ENCODE measurements around the gene ABCC1.
A peak's percentile ranks its signal among the peaks of the same experiment; 100 is the strongest.
"Not testable (repeated sequence)": the region's sequence is repeated elsewhere in the genome, so short reads cannot be mapped to it uniquely, and the experiment has no call there.

ABCC1 gene

GRCh38 chr16:15967655-15968315 is 18.4 kb downstream of the ABCC1 start:
- no peak for DNase-seq

DNA sequence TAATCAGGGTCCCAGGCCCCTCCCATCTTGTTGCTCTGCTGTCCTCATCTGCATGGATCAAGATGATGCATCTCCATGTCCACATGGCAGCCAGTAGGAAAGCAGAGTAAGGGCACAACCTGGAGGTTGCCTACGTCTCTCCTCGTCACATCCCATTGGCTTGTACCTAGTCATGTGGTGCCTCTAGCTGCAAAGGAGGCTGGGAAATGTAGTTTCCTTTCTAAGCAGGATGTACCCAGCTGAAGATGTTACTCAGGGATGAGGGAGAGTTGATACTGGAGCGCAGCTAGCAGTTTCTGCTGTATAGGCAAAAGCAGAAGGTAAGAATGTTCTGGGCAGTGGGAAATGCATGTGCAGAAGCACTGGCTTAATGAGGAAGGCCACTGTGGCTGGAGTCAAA is 20.8 kb downstream of the ABCC1 start:
- peak; percentile 48 for DNase-seq

DNA sequence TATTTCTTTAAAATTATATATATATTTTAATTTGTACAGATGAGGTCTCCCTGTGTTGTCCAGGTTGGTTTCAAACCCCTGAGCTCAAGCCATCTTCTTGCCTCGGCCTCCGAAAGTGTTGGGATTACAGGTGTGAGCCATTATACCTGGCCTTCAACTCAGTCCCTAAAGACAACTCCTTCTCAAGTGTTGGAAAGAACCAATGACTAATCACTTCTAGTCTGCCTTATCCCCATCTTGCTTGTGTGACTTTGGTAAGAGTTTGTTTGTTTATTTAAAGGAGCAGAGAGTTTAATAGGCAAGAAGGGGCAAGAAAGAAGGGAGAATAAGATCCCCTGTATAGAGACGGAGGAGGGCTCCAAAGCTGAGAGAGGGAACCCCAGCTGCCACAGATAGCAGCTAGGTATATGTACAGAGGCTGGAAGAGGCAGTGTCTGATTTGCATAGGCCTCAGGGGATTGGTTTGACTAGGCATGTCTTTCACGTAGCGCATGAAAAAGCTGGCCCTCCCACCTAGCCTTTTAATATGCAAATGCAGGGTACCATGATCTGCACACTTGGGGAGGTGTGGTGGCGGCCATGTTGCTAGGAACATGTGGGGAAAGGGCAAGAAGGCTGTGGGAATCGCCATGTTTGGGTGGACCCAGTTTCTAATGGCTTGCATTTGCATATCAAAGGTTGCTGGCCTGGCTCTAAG is 21.5 kb downstream of the ABCC1 start:
- DNase-seq = no peak

DNA sequence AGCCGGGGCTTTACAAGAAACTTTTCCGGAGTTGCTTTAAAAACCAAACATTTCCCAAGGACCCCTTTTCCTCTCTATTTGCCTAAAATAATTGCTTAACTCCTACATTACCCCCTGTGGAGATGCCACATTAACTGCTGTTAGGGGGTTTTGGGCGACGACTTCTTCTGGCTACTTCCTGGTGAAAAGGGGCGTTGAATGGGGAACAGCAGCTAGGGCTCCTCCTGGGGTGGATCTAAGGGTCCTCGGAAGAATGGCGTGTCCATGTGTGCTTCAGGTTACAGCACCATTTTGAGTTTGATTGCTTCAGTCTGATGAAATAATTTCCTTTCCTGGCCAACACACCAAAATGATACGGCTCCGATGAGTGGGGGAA is 22.0 kb downstream of the ABCC1 start:
- no peak for DNase-seq

GRCh38 chr16:15972046-15972868 is 22.8 kb downstream of the ABCC1 start:
- peak; percentile 30 for DNase-seq

GRCh38 chr16:15973421-15973820 is 24.0 kb downstream of the ABCC1 start:
- no peak for DNase-seq

DNA sequence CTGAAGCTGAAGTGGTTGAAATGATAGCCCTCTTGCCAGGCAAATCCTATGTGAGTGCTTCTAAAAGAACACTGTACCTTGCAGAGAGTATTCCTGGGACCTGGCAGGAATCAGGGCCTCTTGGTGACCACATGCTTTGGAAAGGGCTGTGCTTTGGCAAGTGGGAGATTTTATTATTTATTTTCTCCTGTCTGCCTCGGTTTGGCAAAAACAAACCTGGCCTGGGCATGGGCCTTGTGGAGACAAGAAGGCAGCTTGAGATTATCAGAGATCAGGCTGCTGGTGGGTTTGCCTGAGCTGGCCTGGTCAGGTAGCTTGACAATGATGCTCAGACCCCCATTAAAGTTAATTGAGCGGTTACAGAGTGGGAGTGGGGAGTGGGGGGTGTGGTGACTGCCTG is 24.6 kb downstream of the ABCC1 start:
- DNase-seq = no peak

DNA sequence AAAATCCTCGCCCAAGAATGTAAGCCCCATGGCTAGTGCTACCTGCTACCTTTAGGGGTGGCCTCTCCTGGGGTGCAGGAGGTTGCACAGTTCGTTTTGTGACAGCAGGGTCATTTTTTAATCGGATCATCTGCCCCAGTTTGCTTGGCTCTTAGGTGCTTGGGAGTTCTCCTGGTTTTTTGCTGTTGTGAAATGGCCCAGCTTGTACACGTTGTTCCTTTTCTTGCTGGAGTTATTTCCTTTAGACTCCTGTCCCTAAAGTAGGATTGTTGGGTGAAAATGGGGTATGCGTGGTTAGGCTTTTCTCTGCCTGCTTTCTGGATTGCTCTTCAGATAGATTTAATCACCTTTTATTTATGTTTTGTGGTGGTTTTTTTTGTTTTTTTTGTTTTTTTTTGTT is 25.8 kb downstream of the ABCC1 start:
- no peak for DNase-seq

- DNase-seq = no peak
These were observed 26.9 kb downstream of the ABCC1 start for GRCh38 chr16:15976225-15976812.

DNA sequence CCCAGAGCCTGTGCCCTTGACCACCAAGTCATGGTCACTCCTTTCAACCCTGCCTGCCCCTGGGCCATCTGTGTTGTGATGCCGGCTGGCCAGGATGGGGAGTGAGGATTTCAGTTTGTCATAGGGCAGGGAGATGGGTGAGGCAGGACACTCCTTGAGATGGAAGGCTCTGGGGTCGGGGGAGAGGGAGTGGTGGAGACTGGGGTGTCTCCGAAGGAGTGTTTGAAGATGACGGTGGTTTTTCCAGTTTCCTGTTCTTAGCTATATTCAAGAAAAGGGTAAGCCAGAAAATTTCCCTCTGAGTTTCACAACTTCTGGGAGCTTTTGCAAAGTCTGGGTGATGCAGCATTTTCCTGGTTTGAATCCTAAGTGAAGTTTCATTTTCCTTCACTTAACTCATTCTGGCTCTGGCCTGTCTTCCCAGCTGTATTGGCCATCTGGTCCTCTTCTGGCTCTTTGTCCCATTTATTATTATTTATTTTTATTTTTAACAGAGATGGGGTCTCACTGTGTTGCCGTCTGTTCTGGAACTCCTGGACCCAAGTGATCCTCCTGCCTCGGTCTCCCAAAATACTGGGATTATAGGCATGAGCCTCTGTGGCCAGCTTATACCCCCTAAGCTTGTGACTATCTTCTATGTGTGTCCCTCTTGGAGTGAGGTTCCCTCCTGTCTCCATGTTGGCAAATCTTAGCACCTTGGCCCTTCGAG is 27.7 kb downstream of the ABCC1 start:
- no peak for DNase-seq

DNA sequence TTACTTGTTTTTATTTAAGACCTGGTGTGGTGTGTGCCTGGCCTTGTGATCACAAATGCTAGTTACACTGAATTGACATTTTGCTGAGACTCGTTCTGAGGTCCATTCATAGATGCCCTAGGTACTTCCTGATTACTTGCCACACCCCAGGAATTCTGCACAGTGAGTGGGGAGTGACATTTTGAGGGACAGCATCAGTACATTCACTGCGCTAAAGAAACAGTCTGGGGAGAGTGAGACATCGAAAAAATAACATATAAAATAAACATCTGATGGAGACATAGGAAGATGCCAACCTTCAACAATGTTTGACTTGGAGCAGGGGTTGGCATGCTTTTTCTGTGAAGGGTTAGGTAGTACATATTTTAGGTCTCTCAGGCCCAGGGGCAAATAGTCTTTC is 30.4 kb downstream of the ABCC1 start:
- peak; percentile 66 for DNase-seq

GRCh38 chr16:15980329-15980728 is 30.9 kb downstream of the ABCC1 start:
- DNase-seq = no peak

DNA sequence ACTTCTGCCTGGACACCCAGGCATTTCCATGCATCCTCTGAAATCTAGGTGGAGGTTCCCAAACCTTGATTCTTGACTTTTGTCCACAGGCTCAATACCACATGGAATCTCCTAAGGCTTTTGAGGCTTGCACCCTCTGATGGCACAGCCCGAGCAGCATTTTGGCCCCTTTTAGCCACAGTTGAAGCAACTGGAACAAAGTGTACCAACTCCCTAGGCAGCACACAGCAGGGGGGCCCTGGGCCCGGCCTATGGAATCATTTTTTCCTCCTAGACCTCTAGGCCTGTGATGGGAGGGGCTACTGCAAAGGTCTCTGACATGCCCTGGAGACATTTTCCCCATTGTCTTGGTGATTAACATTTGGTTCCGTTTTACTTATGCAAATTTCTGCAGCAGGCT is 32.0 kb downstream of the ABCC1 start:
- DNase-seq = no peak

DNA sequence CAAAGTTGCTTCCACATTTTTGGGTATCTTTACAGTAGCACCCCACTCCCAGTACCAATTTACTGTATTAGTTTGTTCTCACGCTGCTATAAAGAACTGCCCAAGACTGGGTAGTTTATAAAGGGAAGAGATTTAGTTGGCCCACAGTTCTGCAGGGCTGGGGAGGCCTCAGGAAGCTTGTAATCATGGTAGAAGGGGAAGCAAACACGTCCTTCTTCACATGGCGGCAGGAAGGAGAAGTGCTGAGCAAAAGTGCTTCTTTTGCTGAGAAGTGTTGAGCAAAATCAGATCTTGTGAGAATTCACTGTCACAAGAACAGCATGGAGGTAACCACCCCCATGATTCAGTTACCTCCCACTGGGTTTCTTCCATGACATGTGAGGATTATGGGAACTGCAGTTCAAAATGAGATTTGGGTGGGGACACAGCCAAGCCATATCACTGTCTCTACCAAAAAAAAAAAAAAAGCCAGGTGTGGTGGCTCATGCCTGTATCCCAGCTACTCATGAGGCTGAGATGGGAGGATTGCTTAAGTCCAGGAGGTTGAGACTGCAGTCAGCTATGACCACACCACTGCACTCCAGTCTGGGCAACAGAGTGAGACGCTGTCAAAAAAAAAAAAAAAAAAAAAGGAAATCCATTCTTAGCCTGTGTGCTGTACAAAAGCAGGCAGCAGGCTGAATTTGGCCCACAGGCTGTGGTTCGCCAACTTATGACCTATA is 32.9 kb downstream of the ABCC1 start:
- DNase-seq = not testable (repeated sequence)

- peak; percentile 56 for DNase-seq
These were observed 34.5 kb downstream of the ABCC1 start for GRCh38 chr16:15983898-15984297.

- no peak for DNase-seq
These were observed 35.7 kb downstream of the ABCC1 start for GRCh38 chr16:15985144-15985543.

- no peak for DNase-seq
These were observed 36.8 kb downstream of the ABCC1 start for GRCh38 chr16:15986261-15986660.

DNA sequence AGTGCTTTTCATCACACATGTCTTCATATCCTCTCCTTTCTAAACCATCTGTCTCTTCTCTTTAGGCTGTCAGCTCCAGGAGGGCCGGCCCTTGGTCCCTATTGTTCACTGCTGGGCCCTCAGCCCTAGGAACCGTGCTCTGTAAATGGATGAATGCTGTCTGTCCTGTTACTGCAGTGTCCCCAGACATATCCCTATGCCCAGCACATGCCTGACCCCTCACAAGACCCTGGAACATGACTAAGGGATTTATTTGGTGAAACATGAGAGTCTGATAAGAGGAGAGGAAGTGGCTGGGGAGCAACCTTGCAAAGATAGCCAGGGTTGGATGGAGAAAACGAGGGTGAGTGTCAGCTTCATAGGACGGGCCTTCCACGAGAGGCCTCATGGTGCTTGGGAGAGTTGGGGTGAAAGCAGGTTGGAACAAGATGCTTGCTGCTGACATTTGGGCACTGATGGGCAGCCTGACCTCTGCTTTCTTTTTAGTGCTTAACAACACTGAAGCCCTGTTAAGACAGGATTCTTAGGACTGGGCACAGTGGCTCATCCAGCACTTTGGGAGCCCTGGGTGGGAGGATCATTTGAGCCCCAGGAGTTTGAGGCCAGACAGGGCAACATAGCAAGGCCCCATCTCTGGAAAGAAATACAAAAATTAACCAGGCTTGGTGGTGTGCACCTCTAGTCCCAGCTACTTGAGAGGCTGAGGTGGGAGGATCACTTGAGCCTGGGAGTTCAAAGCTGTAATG is 39.0 kb downstream of the ABCC1 start:
- DNase-seq = no peak

DNA sequence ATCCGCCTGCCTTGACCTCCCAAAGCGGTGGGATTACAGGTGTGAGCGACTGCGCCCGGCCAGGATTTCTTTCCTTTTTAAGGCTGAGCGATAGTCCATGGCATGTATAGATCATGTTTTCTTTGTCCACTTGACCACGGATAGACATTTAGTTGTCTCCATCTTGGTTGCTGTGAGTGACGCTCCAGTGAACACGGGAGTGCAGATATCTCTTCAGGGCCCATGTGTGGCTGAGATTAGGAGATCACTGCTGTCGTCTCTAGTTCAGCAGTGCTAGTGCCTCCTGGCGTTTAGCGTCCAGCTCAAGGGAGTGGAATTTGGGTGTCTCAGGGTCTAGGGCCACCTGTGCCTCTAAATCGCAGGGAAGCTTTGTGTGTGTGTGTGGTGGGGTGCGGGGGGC is 41.5 kb downstream of the ABCC1 start:
- DNase-seq = no peak

GRCh38 chr16:15993128-15993527 is 43.7 kb downstream of the ABCC1 start:
- no peak for DNase-seq

GRCh38 chr16:15993541-15993940 is 44.1 kb downstream of the ABCC1 start:
- DNase-seq = peak; percentile 48
